Brain microvascular endothelial cell (primary cell): Measurements from ENCODE around the gene C22orf31.

Experiments
- DNase-seq: peaks from one replicate; pipeline ENCODE4 v3.0.0-alpha.2; 2020
- H3K27ac ChIP-seq: fragments of 250-450 bp; sonication (Bioruptor Pico); 2 replicates; pipeline ENCODE4 v1.5.1; 2020; ENCODE audit warnings: mild to moderate bottlenecking, moderate library complexity
- H3K27me3 ChIP-seq: fragments of 250-450 bp; sonication (Bioruptor Pico); replicated peaks from 2 replicates; pipeline ENCODE4 v1.5.1; 2020; ENCODE audit warnings: mild to moderate bottlenecking
- H3K36me3 ChIP-seq: fragments of 250-450 bp; sonication (Bioruptor Pico); replicated peaks from 2 replicates; pipeline ENCODE4 v1.5.1; 2020; ENCODE audit warnings: mild to moderate bottlenecking
- H3K4me3 ChIP-seq: 2 replicates; pipeline ENCODE4 v1.5.1; 2011; ENCODE audit warnings: low read depth, mild to moderate bottlenecking, control low read depth, low read length, moderate library complexity
- in situ Hi-C: cut with HindIII; loops from 2 replicates; pipeline ENCODE4 v1.10.0; 2017; ENCODE audit warnings: low sequenced_read_pairs, low pct_ligation_motif_present
- TF ChIP-seq, protein P1 (sequence below): IDR thresholded peaks from 2 replicates; pipeline ENCODE4 v1.5.1; 2011; ENCODE audit warnings: low read depth, mild to moderate bottlenecking, moderate library complexity, low read length, control low read depth, inconsistent platforms; ENCODE audit errors: missing control alignments

The C22orf31 gene

DNA sequence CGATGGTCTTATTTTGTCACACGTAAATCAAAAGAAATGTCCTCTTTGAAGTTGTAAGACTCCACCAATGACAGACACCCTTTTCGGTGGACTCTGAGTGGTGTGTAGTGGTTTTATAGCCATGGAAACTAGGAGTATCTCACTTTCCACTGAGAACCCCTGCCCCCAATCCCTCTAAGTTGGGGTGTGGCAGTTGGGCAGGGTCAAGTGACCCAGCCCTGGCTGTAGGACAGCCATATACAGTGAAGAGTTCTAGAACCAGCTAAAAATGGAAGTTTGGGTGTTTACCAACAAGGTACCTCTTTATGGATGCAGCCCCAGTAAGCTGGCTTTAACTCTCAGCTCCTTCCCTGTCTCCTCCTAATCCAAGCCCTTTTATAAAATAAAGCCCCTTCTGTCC is 5.2 kb downstream of the C22orf31 start:
- Histone ChIP-seq H3K27ac (no peak overlapping the region), H3K4me3 (no peak overlapping the region), H3K27me3 (no peaks in the 10 kb centered on the region), H3K36me3 (no peaks in the 10 kb centered on the region)
- in situ Hi-C loops, result no loop called here
- TF ChIP-seq, protein P1, sequence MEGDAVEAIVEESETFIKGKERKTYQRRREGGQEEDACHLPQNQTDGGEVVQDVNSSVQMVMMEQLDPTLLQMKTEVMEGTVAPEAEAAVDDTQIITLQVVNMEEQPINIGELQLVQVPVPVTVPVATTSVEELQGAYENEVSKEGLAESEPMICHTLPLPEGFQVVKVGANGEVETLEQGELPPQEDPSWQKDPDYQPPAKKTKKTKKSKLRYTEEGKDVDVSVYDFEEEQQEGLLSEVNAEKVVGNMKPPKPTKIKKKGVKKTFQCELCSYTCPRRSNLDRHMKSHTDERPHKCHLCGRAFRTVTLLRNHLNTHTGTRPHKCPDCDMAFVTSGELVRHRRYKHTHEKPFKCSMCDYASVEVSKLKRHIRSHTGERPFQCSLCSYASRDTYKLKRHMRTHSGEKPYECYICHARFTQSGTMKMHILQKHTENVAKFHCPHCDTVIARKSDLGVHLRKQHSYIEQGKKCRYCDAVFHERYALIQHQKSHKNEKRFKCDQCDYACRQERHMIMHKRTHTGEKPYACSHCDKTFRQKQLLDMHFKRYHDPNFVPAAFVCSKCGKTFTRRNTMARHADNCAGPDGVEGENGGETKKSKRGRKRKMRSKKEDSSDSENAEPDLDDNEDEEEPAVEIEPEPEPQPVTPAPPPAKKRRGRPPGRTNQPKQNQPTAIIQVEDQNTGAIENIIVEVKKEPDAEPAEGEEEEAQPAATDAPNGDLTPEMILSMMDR, result no peak
- no peak for DNase-seq

DNA sequence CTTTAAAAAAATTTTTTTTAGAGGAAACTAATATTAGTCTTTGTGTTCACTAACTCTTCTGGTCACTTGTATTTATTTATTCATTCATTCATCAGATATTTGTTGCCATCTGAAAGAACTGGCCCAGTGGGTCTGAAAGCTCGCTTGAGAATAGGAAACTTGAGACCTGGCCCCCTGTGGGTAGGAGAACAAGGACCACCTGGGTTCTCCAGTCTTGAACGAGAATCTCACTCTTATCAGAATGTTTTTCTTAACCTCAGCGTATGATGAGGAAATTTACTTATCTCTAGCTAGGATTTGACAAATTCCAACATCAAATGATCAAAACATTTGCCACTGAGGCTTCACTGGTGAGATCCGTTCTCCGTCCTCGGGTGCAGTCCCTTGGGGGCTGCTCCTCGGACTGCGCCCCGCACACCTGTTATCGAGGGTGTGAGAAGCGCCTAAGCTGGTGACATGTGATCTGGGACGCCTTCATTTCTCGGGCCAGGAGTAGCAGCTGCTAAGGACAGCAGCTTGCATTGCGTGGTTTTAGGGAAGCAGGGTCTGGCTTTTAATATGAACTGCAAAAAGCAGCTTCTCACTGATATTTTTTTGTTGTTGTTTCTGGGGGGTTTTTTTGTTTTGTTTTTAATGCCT is 6.3 kb downstream of the C22orf31 start:
- in situ Hi-C loops, result no loop called here
- TF ChIP-seq, protein P1, result no peak
- no peaks in the 10 kb centered on the region for H3K36me3 ChIP-seq
- no peaks in the 10 kb centered on the region for H3K27me3 ChIP-seq
- no peak overlapping the region for H3K27ac ChIP-seq
- no peak for DNase-seq
- H3K4me3 ChIP-seq, result no peak overlapping the region

DNA sequence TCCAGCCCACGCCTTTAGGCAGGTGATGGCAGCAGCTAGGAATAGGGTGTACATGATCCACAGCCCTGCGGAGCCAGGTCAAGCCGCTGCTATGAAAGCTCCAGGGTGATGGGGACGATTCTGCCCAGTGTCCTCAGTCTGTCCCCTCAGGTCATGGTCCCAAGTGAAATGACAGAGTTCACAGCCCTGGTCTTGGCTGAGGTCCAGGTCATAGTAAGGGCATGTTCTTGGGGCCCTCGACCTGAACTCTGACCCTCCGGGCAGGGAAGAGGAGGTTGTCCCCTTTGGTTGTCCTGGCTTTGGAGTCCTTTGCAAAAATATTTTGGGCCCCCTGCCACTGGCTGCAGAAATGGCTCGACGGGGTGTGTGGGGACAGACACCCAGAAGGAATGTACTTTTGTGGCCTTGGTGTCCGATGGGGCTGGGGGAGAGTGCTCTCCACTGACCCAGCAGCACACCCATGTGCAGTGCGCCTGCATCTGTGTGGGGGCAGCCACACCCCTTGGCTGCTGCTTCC is 7.3 kb downstream of the C22orf31 start:
- no peaks in the 10 kb centered on the region for H3K27me3 ChIP-seq
- no peaks in the 10 kb centered on the region for H3K36me3 ChIP-seq
- in situ Hi-C loops, result no loop called here
- H3K4me3 ChIP-seq, result no peak overlapping the region
- H3K27ac ChIP-seq, result no peak overlapping the region
- DNase-seq, result no peak
- TF ChIP-seq, protein P1, result no peak

DNA sequence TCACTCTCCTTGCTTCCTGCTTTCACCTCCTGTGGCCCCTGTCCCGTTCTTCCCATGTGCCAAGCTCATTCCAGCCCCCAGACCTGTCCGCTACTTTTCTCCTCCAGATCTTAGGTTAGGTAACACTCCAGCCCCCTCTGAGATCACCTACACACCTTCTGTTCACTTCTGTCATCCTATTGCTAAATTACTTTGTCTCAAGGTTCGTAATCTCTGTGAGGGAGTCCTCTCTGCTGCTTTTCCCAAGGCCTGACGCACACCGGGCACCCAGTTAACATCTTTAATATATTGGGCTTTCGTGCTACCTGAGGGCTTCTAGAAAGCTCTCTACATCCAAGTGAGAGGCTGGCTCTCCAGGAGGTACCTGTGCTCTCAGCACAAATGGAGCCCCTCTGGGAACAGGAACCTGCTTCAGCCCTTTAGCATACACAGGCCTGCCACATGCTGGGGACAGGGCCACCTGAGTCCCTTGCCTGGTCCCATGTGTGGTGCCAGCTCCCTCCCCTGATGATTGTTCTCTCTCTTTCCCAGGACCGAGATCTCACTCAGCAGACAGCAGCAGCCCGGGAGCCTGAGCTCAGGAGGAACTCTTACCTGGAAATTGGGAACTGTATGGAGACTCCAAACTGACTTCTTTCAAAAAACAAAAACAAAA is 8.5 kb downstream of the C22orf31 start:
- no peak overlapping the region for H3K27ac ChIP-seq
- no peak for DNase-seq
- no peaks in the 10 kb centered on the region for H3K36me3 ChIP-seq
- no peak overlapping the region for H3K4me3 ChIP-seq
- in situ Hi-C loops, result no loop called here
- H3K27me3 ChIP-seq, result no peaks in the 10 kb centered on the region
- TF ChIP-seq, protein P1, result no peak

DNA sequence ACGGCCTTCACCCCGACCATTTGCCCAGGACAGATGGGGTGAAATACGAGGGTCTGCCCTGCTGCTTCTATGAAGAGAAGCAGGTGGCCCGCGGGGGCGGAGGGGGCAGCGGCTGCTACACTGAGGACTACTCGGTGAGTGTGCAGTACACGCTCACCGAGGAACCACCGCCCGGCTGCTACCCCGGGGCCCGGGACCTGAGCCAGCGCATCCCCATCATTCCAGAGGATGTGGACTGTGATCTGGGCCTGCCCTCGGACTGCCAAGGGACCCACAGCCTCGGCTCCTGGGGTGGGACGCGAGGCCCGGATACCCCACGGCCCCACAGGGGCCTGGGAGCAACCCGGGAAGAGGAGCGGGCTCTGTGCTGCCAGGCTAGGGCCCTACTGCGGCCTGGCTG is 11.2 kb downstream of the C22orf31 start:
- no peaks in the 10 kb centered on the region for H3K36me3 ChIP-seq
- in situ Hi-C loops, result no loop called here
- H3K27me3 ChIP-seq, result no peaks in the 10 kb centered on the region

More for the DNA sequence above, 11.2 kb downstream of the C22orf31 start:
- no peak for DNase-seq
- TF ChIP-seq, protein P1, result no peak
- H3K27ac ChIP-seq, result no peak overlapping the region
- no peak overlapping the region for H3K4me3 ChIP-seq
